Caco-2 (cell line): ENCODE data around the gene IL23R. TPM values are rescaled to one million over a fixed set of nuclear protein-coding genes. Genes with fewer than 3 reads are reported as not detected.

Source experiments
- BruUV-seq: library from RNA; stranded (reverse); fragments of 400-500 nt; replicated peaks from 2 replicates; lab custom pipeline; 2021; lab: Mats Ljungman, UMichigan
- CTCF ChIA-PET: fragments of 300-600 bp; sonication (Branson Sonifier 250); formaldehyde crosslinking; loops from one replicate; lab custom pipeline; 2022; ENCODE audit warnings: antibody characterized with exemption; lab: Charles Lee
- POLR2A ChIA-PET: fragments of 300-600 bp; sonication (Branson Sonifier 250); formaldehyde crosslinking; loops from one replicate; lab custom pipeline; 2022; ENCODE audit warnings: antibody characterized with exemption; lab: Charles Lee
- DNase-seq, 2 experiments: peaks; one replicate each; pipeline versions ENCODE4 v3.0.0 to v3.0.0-alpha.2; 2020 to 2022
- H3K27me3 ChIP-seq: replicated peaks from 2 replicates; pipeline ENCODE4 v1.6.0; 2011; ENCODE audit warnings: low read length; ENCODE audit not compliant: control insufficient read depth, insufficient read depth
- H3K36me3 ChIP-seq: 2 replicates; pipeline ENCODE4 v1.5.1; 2011; ENCODE audit warnings: low read length; ENCODE audit not compliant: control insufficient read depth, insufficient read depth
- H3K4me1 ChIP-seq: fragments of 250-450 bp; sonication (Bioruptor Pico); 2 replicates; pipeline ENCODE4 v1.5.1; 2020; ENCODE audit warnings: mild to moderate bottlenecking
- H3K4me3 ChIP-seq: 2 replicates; pipeline ENCODE4 v1.5.1; 2011; ENCODE audit warnings: low read depth, mild to moderate bottlenecking, control low read depth, low read length
- H3K9me3 ChIP-seq: fragments of 250-450 bp; sonication (Bioruptor Pico); 2 replicates; pipeline ENCODE4 v1.5.1; 2020; ENCODE audit warnings: mild to moderate bottlenecking, moderate library complexity
- H3K27ac Mint-ChIP-seq: one replicate; pipeline ENCODE4 v1.8.0; 2022; ENCODE audit warnings: mixed read lengths; ENCODE audit not compliant: unreplicated experiment
- H3K27me3 Mint-ChIP-seq: one replicate; pipeline ENCODE4 v1.8.0; 2022; ENCODE audit warnings: mixed read lengths; ENCODE audit not compliant: insufficient read depth, unreplicated experiment
- H3K36me3 Mint-ChIP-seq: one replicate; pipeline ENCODE4 v1.8.0; 2022; ENCODE audit warnings: mild to moderate bottlenecking, mixed read lengths; ENCODE audit not compliant: insufficient read depth, unreplicated experiment
- H3K4me1 Mint-ChIP-seq: one replicate; pipeline ENCODE4 v1.8.0; 2022; ENCODE audit warnings: low read depth, mixed read lengths; ENCODE audit not compliant: unreplicated experiment
- H3K4me3 Mint-ChIP-seq: one replicate; pipeline ENCODE4 v1.8.0; 2022; ENCODE audit warnings: mild to moderate bottlenecking, moderate library complexity, mixed read lengths; ENCODE audit not compliant: unreplicated experiment
- H3K9me3 Mint-ChIP-seq: one replicate; pipeline ENCODE4 v1.8.0; 2022; ENCODE audit warnings: mixed read lengths; ENCODE audit not compliant: unreplicated experiment
- CTCF ChIP-seq, 2 experiments: fragments of 200-600 bp in 1 of 2; IDR thresholded peaks; 1 replicate in 1 of 2; 2 replicates in 1 of 2; pipeline versions ENCODE4 v1.5.1 to v1.8.0; 2011 to 2022; ENCODE audit warnings: antibody characterized with exemption in 1 of 2, control low read depth in 1 of 2, inconsistent platforms in 1 of 2, low read depth in 1 of 2, low read length in 1 of 2, mild to moderate bottlenecking in 1 of 2, moderate library complexity in 1 of 2; ENCODE audit not compliant: insufficient read depth in 1 of 2, severe bottlenecking in 1 of 2, unreplicated experiment in 1 of 2
- intact Hi-C: fragments of 100-400 bp; cut with micrococcal nuclease; formaldehyde crosslinking; loops from one replicate; pipeline ENCODE4 v1.10.0; 2022; ENCODE audit not compliant: unreplicated experiment
- total RNA-seq: library from RNA; stranded (reverse); gene quantifications from 2 replicates; pipeline ENCODE4 v1.2.3, GENCODE V29; 2022

The IL23R gene
- total RNA-seq, 1 experiment from 2014 or later: not detected

GRCh38 chr1:67250051-67250653, 83.9 kb downstream of the IL23R start:
- H3K9me3 Mint-ChIP-seq: peaks cover 20% of the 10 kb centered on the region
- DNase-seq: peak in 1 of 2 experiments; percentile 3
- Histone ChIP-seq H3K4me1 (no peaks in the 10 kb centered on the region), H3K9me3 (peaks cover 9% of the 10 kb centered on the region; the same call in 1 of the 2 replicates), H3K4me3 (no peak overlapping the region), H3K36me3 (no peaks in the 10 kb centered on the region), H3K27me3 (no peaks in the 10 kb centered on the region)
- H3K36me3 Mint-ChIP-seq: no peaks in the 10 kb centered on the region
- H3K4me3 Mint-ChIP-seq: no peak overlapping the region
- H3K4me1 Mint-ChIP-seq: no peaks in the 10 kb centered on the region
- ChIA-PET POLR2A (no interaction called here), CTCF (no interaction called here)
- no peak overlapping the region for H3K27ac Mint-ChIP-seq
- intact Hi-C loops: no loop called here
- no peak for TF ChIP-seq CTCF (IDR thresholded peaks at IDR 0.05; ENCODE audit: insufficient read depth in 1 of 2, low read depth in 1 of 2, low read length in 1 of 2, severe bottlenecking in 1 of 2, unreplicated experiment in 1 of 2)
- peaks cover 4% of the 10 kb centered on the region for H3K27me3 Mint-ChIP-seq
- BruUV-seq: no TSS peak

GRCh38 chr1:67256291-67257172, 90.3 kb downstream of the IL23R start:
- no peak overlapping the region for H3K4me3 Mint-ChIP-seq
- ChIA-PET POLR2A (no interaction called here), CTCF (no interaction called here)
- no peaks in the 10 kb centered on the region for H3K27me3 ChIP-seq
- H3K9me3 Mint-ChIP-seq: no peaks in the 10 kb centered on the region
- H3K9me3 ChIP-seq: no peaks in the 10 kb centered on the region
- no peaks in the 10 kb centered on the region for H3K36me3 Mint-ChIP-seq
- no peak for TF ChIP-seq CTCF (IDR thresholded peaks at IDR 0.05; ENCODE audit: insufficient read depth in 1 of 2, low read depth in 1 of 2, low read length in 1 of 2, severe bottlenecking in 1 of 2, unreplicated experiment in 1 of 2)
- H3K27me3 Mint-ChIP-seq: no peaks in the 10 kb centered on the region
- intact Hi-C loops: no loop called here
- no peaks in the 10 kb centered on the region for H3K4me1 Mint-ChIP-seq
- no peak overlapping the region for H3K4me3 ChIP-seq
- no peak for DNase-seq
- no TSS peak for BruUV-seq
- no peak overlapping the region for H3K27ac Mint-ChIP-seq
- H3K4me1 ChIP-seq: no peaks in the 10 kb centered on the region
- no peaks in the 10 kb centered on the region for H3K36me3 ChIP-seq

- no peak for DNase-seq
- no peaks in the 10 kb centered on the region for H3K9me3 ChIP-seq
- H3K4me1 Mint-ChIP-seq: no peaks in the 10 kb centered on the region
- no peaks in the 10 kb centered on the region for H3K27me3 Mint-ChIP-seq
- POLR2A ChIA-PET: no interaction called here
- H3K27ac Mint-ChIP-seq: no peak overlapping the region
- H3K36me3 Mint-ChIP-seq: no peaks in the 10 kb centered on the region
- H3K4me3 ChIP-seq: no peak overlapping the region
- H3K4me3 Mint-ChIP-seq: no peak overlapping the region
- no peaks in the 10 kb centered on the region for H3K36me3 ChIP-seq
- CTCF ChIA-PET: no interaction called here
- intact Hi-C loops: no loop called here
- TF ChIP-seq CTCF (IDR thresholded peaks at IDR 0.05; ENCODE audit: insufficient read depth in 1 of 2, low read depth in 1 of 2, low read length in 1 of 2, severe bottlenecking in 1 of 2, unreplicated experiment in 1 of 2): no peak
- H3K9me3 Mint-ChIP-seq: no peaks in the 10 kb centered on the region
- H3K4me1 ChIP-seq: no peaks in the 10 kb centered on the region
- no TSS peak for BruUV-seq
- H3K27me3 ChIP-seq: no peaks in the 10 kb centered on the region
Measured at GRCh38 chr1:67257173-67257535, 90.9 kb downstream of the IL23R start.
